ENCODE data around the gene BTBD7. TPM values are rescaled to one million over a fixed set of nuclear protein-coding genes. Genes with fewer than 3 reads are reported as not detected.

BTBD7 gene
- total and polyA plus RNA-seq, 2 donors (not counting 1 experiment from before 2014, with no cell fraction given), result 8.1 to 48.6 TPM

- H3K4me3 ChIP-seq (ENCODE audit: control extremely low read depth in 1 of 5, extremely low read depth in 1 of 5, insufficient read depth in 1 of 5, low read depth in 2 of 5, low read length in 4 of 5), result no peak overlapping the region
- TF ChIP-seq EZH2 (IDR thresholded peaks at IDR 0.05; ENCODE audit: borderline replicate concordance, insufficient read depth, low read depth, low read length, poor library complexity, severe bottlenecking), result no peak
- TF ChIP-seq, protein P1, sequence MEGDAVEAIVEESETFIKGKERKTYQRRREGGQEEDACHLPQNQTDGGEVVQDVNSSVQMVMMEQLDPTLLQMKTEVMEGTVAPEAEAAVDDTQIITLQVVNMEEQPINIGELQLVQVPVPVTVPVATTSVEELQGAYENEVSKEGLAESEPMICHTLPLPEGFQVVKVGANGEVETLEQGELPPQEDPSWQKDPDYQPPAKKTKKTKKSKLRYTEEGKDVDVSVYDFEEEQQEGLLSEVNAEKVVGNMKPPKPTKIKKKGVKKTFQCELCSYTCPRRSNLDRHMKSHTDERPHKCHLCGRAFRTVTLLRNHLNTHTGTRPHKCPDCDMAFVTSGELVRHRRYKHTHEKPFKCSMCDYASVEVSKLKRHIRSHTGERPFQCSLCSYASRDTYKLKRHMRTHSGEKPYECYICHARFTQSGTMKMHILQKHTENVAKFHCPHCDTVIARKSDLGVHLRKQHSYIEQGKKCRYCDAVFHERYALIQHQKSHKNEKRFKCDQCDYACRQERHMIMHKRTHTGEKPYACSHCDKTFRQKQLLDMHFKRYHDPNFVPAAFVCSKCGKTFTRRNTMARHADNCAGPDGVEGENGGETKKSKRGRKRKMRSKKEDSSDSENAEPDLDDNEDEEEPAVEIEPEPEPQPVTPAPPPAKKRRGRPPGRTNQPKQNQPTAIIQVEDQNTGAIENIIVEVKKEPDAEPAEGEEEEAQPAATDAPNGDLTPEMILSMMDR (IDR thresholded peaks at IDR 0.05), result no peak
- Mint-ChIP-seq H3K27ac (no peak overlapping the region), H3K4me3 (no peak overlapping the region), H3K4me1 (peaks cover 45% of the 10 kb centered on the region), H3K9me3 (ENCODE audit: insufficient read depth) (no peaks in the 10 kb centered on the region), H3K27me3 (no peaks in the 10 kb centered on the region)
- no peak overlapping the region for H3K4me2 ChIP-seq (replicated peaks; ENCODE audit: low read depth, low read length, poor library complexity, severe bottlenecking)
- POLR2A ChIA-PET, result no interaction called here
- intact Hi-C loops (cut with micrococcal nuclease), result no loop called here
- 100% methylated on average over 2 of the region's 6 CpGs for WGBS (ENCODE audit: insufficient coverage)
- CTCF ChIA-PET, result no interaction called here
- no peaks in the 10 kb centered on the region for H3K27me3 ChIP-seq (replicated peaks in 1 of 4; ENCODE audit: control extremely low read depth in 1 of 4, control insufficient read depth in 3 of 4, insufficient read depth in 4 of 4, low read length in 3 of 4)
- no peaks in the 10 kb centered on the region for H3K9me3 ChIP-seq (ENCODE audit: control extremely low read depth in 1 of 3, control insufficient read depth in 2 of 3, insufficient read depth in 1 of 3, low read length in 2 of 3)
- H4K20me1 ChIP-seq (ENCODE audit: control insufficient read depth, insufficient read depth, low read length, poor library complexity, severe bottlenecking), result peaks cover 69% of the 10 kb centered on the region
- no peak overlapping the region for H3K27ac ChIP-seq (ENCODE audit: low read length in 2 of 2)
- no peak for ATAC-seq (ENCODE audit: low read depth)
- H3K36me3 ChIP-seq (replicated peaks in 1 of 2; ENCODE audit: control extremely low read depth in 1 of 2, control insufficient read depth in 1 of 2, extremely low read depth in 1 of 2, insufficient read depth in 2 of 2, low read length in 1 of 2), result peaks cover 0 to 4% of the 10 kb centered on the region in 2 experiments
- no peak overlapping the region for H2AFZ ChIP-seq (ENCODE audit: insufficient read depth, low read depth, low read length, poor library complexity, severe bottlenecking)
- peaks cover 2 to 7% of the 10 kb centered on the region in 2 donors for H3K4me1 ChIP-seq (ENCODE audit: control insufficient read depth in 2 of 2, insufficient read depth in 2 of 2, low read length in 2 of 2)
- peaks cover 85% of the 10 kb centered on the region for H3K79me2 ChIP-seq (ENCODE audit: control insufficient read depth, insufficient read depth, low read length)
- no peak for DNase-seq
- H3K9ac ChIP-seq (ENCODE audit: low read length), result no peak overlapping the region
Observed at GRCh38 chr14:93305725-93306418, 27.0 kb downstream of the BTBD7 start.

- TF ChIP-seq, protein P1 (IDR thresholded peaks at IDR 0.05), result no peak
- TF ChIP-seq EZH2 (IDR thresholded peaks at IDR 0.05; ENCODE audit: borderline replicate concordance, insufficient read depth, low read depth, low read length, poor library complexity, severe bottlenecking), result no peak
- no peaks in the 10 kb centered on the region for H3K27me3 Mint-ChIP-seq
- no peak for ATAC-seq (ENCODE audit: low read depth)
- Histone ChIP-seq H2AFZ (ENCODE audit: insufficient read depth, low read depth, low read length, poor library complexity, severe bottlenecking) (no peak overlapping the region), H3K4me3 (ENCODE audit: control extremely low read depth in 1 of 5, extremely low read depth in 1 of 5, insufficient read depth in 1 of 5, low read depth in 2 of 5, low read length in 4 of 5) (no peak overlapping the region), H3K27ac (ENCODE audit: low read length in 2 of 2) (no peak overlapping the region), H3K27me3 (replicated peaks in 1 of 4; ENCODE audit: control extremely low read depth in 1 of 4, control insufficient read depth in 3 of 4, insufficient read depth in 4 of 4, low read length in 3 of 4) (no peaks in the 10 kb centered on the region), H3K9ac (ENCODE audit: low read length) (no peak overlapping the region), H3K4me2 (replicated peaks; ENCODE audit: low read depth, low read length, poor library complexity, severe bottlenecking) (no peak overlapping the region), H3K9me3 (ENCODE audit: control extremely low read depth in 1 of 3, control insufficient read depth in 2 of 3, insufficient read depth in 1 of 3, low read length in 2 of 3) (no peaks in the 10 kb centered on the region), H3K79me2 (ENCODE audit: control insufficient read depth, insufficient read depth, low read length) (peaks cover 89% of the 10 kb centered on the region), H3K4me1 (ENCODE audit: control insufficient read depth in 2 of 2, insufficient read depth in 2 of 2, low read length in 2 of 2) (peaks cover 2 to 7% of the 10 kb centered on the region in 2 donors), H3K36me3 (replicated peaks in 1 of 2; ENCODE audit: control extremely low read depth in 1 of 2, control insufficient read depth in 1 of 2, extremely low read depth in 1 of 2, insufficient read depth in 2 of 2, low read length in 1 of 2) (peaks cover 0 to 4% of the 10 kb centered on the region in 2 experiments), H4K20me1 (ENCODE audit: control insufficient read depth, insufficient read depth, low read length, poor library complexity, severe bottlenecking) (peaks cover 64% of the 10 kb centered on the region)
- peaks cover 47% of the 10 kb centered on the region for H3K4me1 Mint-ChIP-seq
- WGBS (ENCODE audit: insufficient coverage), result no CpG with 5 or more reads among the region's 1 CpG
- DNase-seq, result no peak
- ChIA-PET POLR2A (no interaction called here), CTCF (no interaction called here)
- H3K9me3 Mint-ChIP-seq (ENCODE audit: insufficient read depth), result no peaks in the 10 kb centered on the region
- intact Hi-C loops (cut with micrococcal nuclease), result no loop called here
- no peak overlapping the region for H3K27ac Mint-ChIP-seq
- no peak overlapping the region for H3K4me3 Mint-ChIP-seq
Observed at GRCh38 chr14:93304771-93305170, 28.1 kb downstream of the BTBD7 start.
